Measurements from ENCODE around the gene ASPHD2. TPM values are rescaled to one million over a fixed set of nuclear protein-coding genes. Genes with fewer than 3 reads are reported as not detected.

The ASPHD2 gene
- total RNA-seq, 1 experiment from 2014 or later = not detected

GRCh38 chr22:26489447-26490036 is 60.5 kb downstream of the ASPHD2 start:
- H3K36me3 Mint-ChIP-seq (ENCODE audit: insufficient read depth, unreplicated experiment) = peaks cover 62% of the 10 kb centered on the region

GRCh38 chr22:26492220-26492619 is 63.2 kb downstream of the ASPHD2 start:
- H3K4me3 ChIP-seq (ENCODE audit: low read depth, low read length) = no peak overlapping the region
- no peaks in the 10 kb centered on the region for H3K4me1 Mint-ChIP-seq (ENCODE audit: low read depth, unreplicated experiment)
- no peaks in the 10 kb centered on the region for H3K27me3 ChIP-seq (replicated peaks; ENCODE audit: control insufficient read depth, insufficient read depth, low read length)
- TF ChIP-seq, protein P1, sequence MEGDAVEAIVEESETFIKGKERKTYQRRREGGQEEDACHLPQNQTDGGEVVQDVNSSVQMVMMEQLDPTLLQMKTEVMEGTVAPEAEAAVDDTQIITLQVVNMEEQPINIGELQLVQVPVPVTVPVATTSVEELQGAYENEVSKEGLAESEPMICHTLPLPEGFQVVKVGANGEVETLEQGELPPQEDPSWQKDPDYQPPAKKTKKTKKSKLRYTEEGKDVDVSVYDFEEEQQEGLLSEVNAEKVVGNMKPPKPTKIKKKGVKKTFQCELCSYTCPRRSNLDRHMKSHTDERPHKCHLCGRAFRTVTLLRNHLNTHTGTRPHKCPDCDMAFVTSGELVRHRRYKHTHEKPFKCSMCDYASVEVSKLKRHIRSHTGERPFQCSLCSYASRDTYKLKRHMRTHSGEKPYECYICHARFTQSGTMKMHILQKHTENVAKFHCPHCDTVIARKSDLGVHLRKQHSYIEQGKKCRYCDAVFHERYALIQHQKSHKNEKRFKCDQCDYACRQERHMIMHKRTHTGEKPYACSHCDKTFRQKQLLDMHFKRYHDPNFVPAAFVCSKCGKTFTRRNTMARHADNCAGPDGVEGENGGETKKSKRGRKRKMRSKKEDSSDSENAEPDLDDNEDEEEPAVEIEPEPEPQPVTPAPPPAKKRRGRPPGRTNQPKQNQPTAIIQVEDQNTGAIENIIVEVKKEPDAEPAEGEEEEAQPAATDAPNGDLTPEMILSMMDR (IDR thresholded peaks at IDR 0.05; ENCODE audit: insufficient read depth in 1 of 2, low read depth in 1 of 2, low read length in 1 of 2, severe bottlenecking in 1 of 2, unreplicated experiment in 1 of 2) = no peak
- no peaks in the 10 kb centered on the region; the same call in 1 of the 2 replicates for H3K36me3 ChIP-seq (ENCODE audit: control insufficient read depth, insufficient read depth, low read length)
- intact Hi-C loops (cut with micrococcal nuclease; ENCODE audit: unreplicated experiment) = no loop called here
- no peak overlapping the region for H3K4me3 Mint-ChIP-seq (ENCODE audit: unreplicated experiment)
- H3K27me3 Mint-ChIP-seq (ENCODE audit: insufficient read depth, unreplicated experiment) = no peaks in the 10 kb centered on the region
- no peaks in the 10 kb centered on the region for H3K4me1 ChIP-seq
- peaks cover 88% of the 10 kb centered on the region for H3K36me3 Mint-ChIP-seq (ENCODE audit: insufficient read depth, unreplicated experiment)
- no peaks in the 10 kb centered on the region for H3K9me3 Mint-ChIP-seq (ENCODE audit: unreplicated experiment)
- H3K9me3 ChIP-seq = no peaks in the 10 kb centered on the region
- no peak overlapping the region for H3K27ac Mint-ChIP-seq (ENCODE audit: unreplicated experiment)
- ChIA-PET CTCF (no interaction called here), POLR2A (no interaction called here)
- no TSS peak for BruUV-seq (replicated peaks)
- DNase-seq = no peak

More at GRCh38 chr22:26489447-26490036, 60.5 kb downstream of the ASPHD2 start:
- no peak for DNase-seq
- no TSS peak for BruUV-seq (replicated peaks)
- Mint-ChIP-seq H3K27me3 (ENCODE audit: insufficient read depth, unreplicated experiment) (no peaks in the 10 kb centered on the region), H3K4me3 (ENCODE audit: unreplicated experiment) (no peak overlapping the region), H3K9me3 (ENCODE audit: unreplicated experiment) (no peaks in the 10 kb centered on the region), H3K27ac (ENCODE audit: unreplicated experiment) (no peak overlapping the region), H3K4me1 (ENCODE audit: low read depth, unreplicated experiment) (no peaks in the 10 kb centered on the region)
- TF ChIP-seq, protein P1 (IDR thresholded peaks at IDR 0.05; ENCODE audit: insufficient read depth in 1 of 2, low read depth in 1 of 2, low read length in 1 of 2, severe bottlenecking in 1 of 2, unreplicated experiment in 1 of 2) = no peak
- no peaks in the 10 kb centered on the region for H3K27me3 ChIP-seq (replicated peaks; ENCODE audit: control insufficient read depth, insufficient read depth, low read length)
- ChIA-PET CTCF (no interaction called here), POLR2A (no interaction called here)
- no peaks in the 10 kb centered on the region for H3K36me3 ChIP-seq (ENCODE audit: control insufficient read depth, insufficient read depth, low read length)
- intact Hi-C loops (cut with micrococcal nuclease; ENCODE audit: unreplicated experiment) = no loop called here
- H3K4me1 ChIP-seq = no peaks in the 10 kb centered on the region
- H3K9me3 ChIP-seq = no peaks in the 10 kb centered on the region
- H3K4me3 ChIP-seq (ENCODE audit: low read depth, low read length) = no peak overlapping the region

GRCh38 chr22:26494506-26494905 is 65.4 kb downstream of the ASPHD2 start:
- Mint-ChIP-seq H3K36me3 (ENCODE audit: insufficient read depth, unreplicated experiment) (peaks cover 86% of the 10 kb centered on the region), H3K9me3 (ENCODE audit: unreplicated experiment) (no peaks in the 10 kb centered on the region), H3K4me3 (ENCODE audit: unreplicated experiment) (no peak overlapping the region), H3K4me1 (ENCODE audit: low read depth, unreplicated experiment) (no peaks in the 10 kb centered on the region), H3K27ac (ENCODE audit: unreplicated experiment) (no peak overlapping the region), H3K27me3 (ENCODE audit: insufficient read depth, unreplicated experiment) (no peaks in the 10 kb centered on the region)
- Histone ChIP-seq H3K27me3 (replicated peaks; ENCODE audit: control insufficient read depth, insufficient read depth, low read length) (no peaks in the 10 kb centered on the region), H3K4me3 (ENCODE audit: low read depth, low read length) (no peak overlapping the region), H3K36me3 (ENCODE audit: control insufficient read depth, insufficient read depth, low read length) (no peaks in the 10 kb centered on the region; the same call in 1 of the 2 replicates), H3K9me3 (no peaks in the 10 kb centered on the region), H3K4me1 (no peaks in the 10 kb centered on the region)
- no TSS peak for BruUV-seq (replicated peaks)
- DNase-seq = no peak
- intact Hi-C loops (cut with micrococcal nuclease; ENCODE audit: unreplicated experiment) = no loop called here
- CTCF ChIA-PET = no interaction called here
- TF ChIP-seq, protein P1 (IDR thresholded peaks at IDR 0.05; ENCODE audit: insufficient read depth in 1 of 2, low read depth in 1 of 2, low read length in 1 of 2, severe bottlenecking in 1 of 2, unreplicated experiment in 1 of 2) = no peak
- POLR2A ChIA-PET = no interaction called here

Other genes starting within 250 kb of the ASPHD2 start
- 35.1 and 36.6 TPM in 2 replicates for gene HPS4, start 54.5 kb downstream of the ASPHD2 start, total RNA-seq (2022)
- 19.0 and 21.8 TPM in 2 replicates for gene SRRD, start 54.6 kb downstream of the ASPHD2 start, total RNA-seq (2022)
- 27.4 and 27.7 TPM in 2 replicates for gene TFIP11, start 83.2 kb downstream of the ASPHD2 start, total RNA-seq (2022)
- 9.5 and 11.5 TPM in 2 replicates for gene TPST2, start 160.9 kb downstream of the ASPHD2 start, total RNA-seq (2022)
- gene CRYBB1, start 188.8 kb downstream of the ASPHD2 start, total RNA-seq (2022) = not detected in 2 replicates
- gene CRYBA4, start 192.7 kb downstream of the ASPHD2 start, total RNA-seq (2022) = 0.68 TPM in 1 of 2 replicates, not detected in the other
- gene MIAT, start 228.3 kb downstream of the ASPHD2 start, total RNA-seq (2022) = 0.30 and 0.41 TPM in 2 replicates

Measured in Caco-2 (cell line).